AG10803 (cell line): Measurements from ENCODE around the gene PHKB.

Experiments used
- DNase-seq: peaks from one replicate; pipeline ENCODE4 v3.0.0; 2010; ENCODE audit warnings: low read depth
- H3K4me3 ChIP-seq: 2 replicates; pipeline ENCODE4 v1.5.1; 2011; ENCODE audit warnings: mild to moderate bottlenecking, low read length, control low read depth
- CTCF ChIP-seq: conservative IDR thresholded peaks from 2 replicates; pipeline ENCODE4 v1.5.1; 2011; ENCODE audit warnings: mild to moderate bottlenecking, low read length, control low read depth, inconsistent platforms

The PHKB gene

GRCh38 chr16:47644166-47644565 is 183.0 kb downstream of the PHKB start:
- no peak for TF ChIP-seq CTCF
- peak; percentile 87 for DNase-seq
- no peak overlapping the region for H3K4me3 ChIP-seq

GRCh38 chr16:47644661-47645060 is 183.5 kb downstream of the PHKB start:
- no peak overlapping the region for H3K4me3 ChIP-seq
- TF ChIP-seq CTCF: no peak
- DNase-seq: peak; percentile 52

- no peak for DNase-seq
These were observed 185.8 kb downstream of the PHKB start for GRCh38 chr16:47646914-47647313.

GRCh38 chr16:47657032-47657431 is 195.9 kb downstream of the PHKB start:
- H3K4me3 ChIP-seq: no peak overlapping the region
- TF ChIP-seq CTCF: no peak
- DNase-seq: no peak

More at GRCh38 chr16:47646914-47647313, 185.8 kb downstream of the PHKB start:
- TF ChIP-seq CTCF: no peak
- H3K4me3 ChIP-seq: no peak overlapping the region

GRCh38 chr16:47657977-47658376 is 196.8 kb downstream of the PHKB start:
- no peak overlapping the region for H3K4me3 ChIP-seq
- no peak for DNase-seq
- no peak for TF ChIP-seq CTCF

- TF ChIP-seq CTCF: no peak
These were observed 199.4 kb downstream of the PHKB start for GRCh38 chr16:47660540-47660939.

GRCh38 chr16:47664653-47665325 is 203.7 kb downstream of the PHKB start:
- no peak overlapping the region for H3K4me3 ChIP-seq
- no peak for DNase-seq
- TF ChIP-seq CTCF: no peak

More at GRCh38 chr16:47660540-47660939, 199.4 kb downstream of the PHKB start:
- DNase-seq: no peak
- no peak overlapping the region for H3K4me3 ChIP-seq
